Progenitor cell of endocrine pancreas (in vitro differentiated cells): ENCODE data around the gene SLC9A9. TPM values are rescaled to one million over a fixed set of nuclear protein-coding genes. Genes with fewer than 3 reads are reported as not detected.
"Not testable (repeated sequence)": the region's sequence is repeated elsewhere in the genome, so short reads cannot be mapped to it uniquely, and the experiment has no call there.

ENCODE experiments used
- DNase-seq: peaks from one replicate; pipeline ENCODE4 v3.0.0; 2021; ENCODE audit warnings: low spot score; ENCODE audit not compliant: unreplicated experiment
- H3K27ac Mint-ChIP-seq: 2 replicates; pipeline ENCODE4 v1.8.0; 2021; ENCODE audit warnings: mild to moderate bottlenecking, moderate library complexity, mixed read lengths
- H3K27me3 Mint-ChIP-seq: 2 replicates; pipeline ENCODE4 v1.8.0; 2021; ENCODE audit warnings: mixed read lengths
- H3K36me3 Mint-ChIP-seq: 2 replicates; pipeline ENCODE4 v1.8.0; 2022; ENCODE audit warnings: mixed read lengths; ENCODE audit not compliant: insufficient read depth
- H3K4me1 Mint-ChIP-seq: 2 replicates; pipeline ENCODE4 v1.8.0; 2021; ENCODE audit warnings: low read depth, mixed read lengths
- H3K4me3 Mint-ChIP-seq: 2 replicates; pipeline ENCODE4 v1.8.0; 2021; ENCODE audit warnings: low read depth, mild to moderate bottlenecking, moderate library complexity, mixed read lengths
- H3K9me3 Mint-ChIP-seq: 2 replicates; pipeline ENCODE4 v1.8.0; 2021; ENCODE audit warnings: low read depth, mixed read lengths
- CTCF ChIP-seq: fragments of 200-600 bp; sonication (generic); IDR thresholded peaks from one replicate; pipeline ENCODE4 v1.5.0; 2021; ENCODE audit warnings: antibody characterized with exemption, mild to moderate bottlenecking; ENCODE audit not compliant: unreplicated experiment
- total RNA-seq: library from RNA; stranded (reverse); gene quantifications from 2 replicates; pipeline ENCODE4 v1.2.1, GENCODE V29; 2021

Gene SLC9A9
- total RNA-seq, 1 donor from 2014 or later, result 0.17 TPM

- Mint-ChIP-seq H3K4me1 (no peaks in the 10 kb centered on the region), H3K27me3 (no peaks in the 10 kb centered on the region), H3K36me3 (no peaks in the 10 kb centered on the region), H3K9me3 (peaks cover 5% of the 10 kb centered on the region), H3K27ac (no peak overlapping the region), H3K4me3 (no peak overlapping the region)
- no peak for TF ChIP-seq CTCF
- DNase-seq, result no peak
These were observed 322.9 kb downstream of the SLC9A9 start for GRCh38 chr3:143525408-143525807.

GRCh38 chr3:143521803-143522202 is 326.5 kb downstream of the SLC9A9 start:
- Mint-ChIP-seq H3K4me3 (no peak overlapping the region), H3K27ac (no peak overlapping the region), H3K9me3 (peaks cover 5% of the 10 kb centered on the region), H3K36me3 (no peaks in the 10 kb centered on the region), H3K27me3 (no peaks in the 10 kb centered on the region), H3K4me1 (no peaks in the 10 kb centered on the region)
- DNase-seq, result no peak
- TF ChIP-seq CTCF, result no peak

GRCh38 chr3:143517131-143517530 is 331.1 kb downstream of the SLC9A9 start:
- not testable (repeated sequence) for H3K4me1 Mint-ChIP-seq, H3K4me3 Mint-ChIP-seq, DNase-seq, H3K27ac Mint-ChIP-seq, H3K27me3 Mint-ChIP-seq, H3K36me3 Mint-ChIP-seq, H3K9me3 Mint-ChIP-seq

GRCh38 chr3:143514874-143515273 is 333.4 kb downstream of the SLC9A9 start:
- TF ChIP-seq CTCF, result no peak
- H3K4me1 Mint-ChIP-seq, result peaks cover 15% of the 10 kb centered on the region
- no peaks in the 10 kb centered on the region for H3K36me3 Mint-ChIP-seq
- no peaks in the 10 kb centered on the region for H3K9me3 Mint-ChIP-seq
- H3K27me3 Mint-ChIP-seq, result no peaks in the 10 kb centered on the region
- no peak overlapping the region for H3K4me3 Mint-ChIP-seq
- H3K27ac Mint-ChIP-seq, result no peak overlapping the region
- no peak for DNase-seq

GRCh38 chr3:143514109-143514508 is 334.2 kb downstream of the SLC9A9 start:
- no peak for DNase-seq
- H3K27me3 Mint-ChIP-seq, result no peaks in the 10 kb centered on the region
- H3K4me1 Mint-ChIP-seq, result peaks cover 15% of the 10 kb centered on the region
- TF ChIP-seq CTCF, result no peak
- no peak overlapping the region for H3K27ac Mint-ChIP-seq
- H3K9me3 Mint-ChIP-seq, result no peaks in the 10 kb centered on the region
- no peak overlapping the region for H3K4me3 Mint-ChIP-seq
- H3K36me3 Mint-ChIP-seq, result no peaks in the 10 kb centered on the region

GRCh38 chr3:143511174-143511879 is 336.9 kb downstream of the SLC9A9 start:
- DNase-seq, result no peak
- Mint-ChIP-seq H3K27ac (peak overlapping the region; percentile 46), H3K4me3 (no peak overlapping the region), H3K9me3 (no peaks in the 10 kb centered on the region), H3K4me1 (peaks cover 18% of the 10 kb centered on the region), H3K27me3 (no peaks in the 10 kb centered on the region), H3K36me3 (no peaks in the 10 kb centered on the region)
- TF ChIP-seq CTCF, result no peak
